Adrenal gland (tissue), 12 donors: ENCODE measurements around the gene ORC4. TPM values are rescaled to one million over a fixed set of nuclear protein-coding genes. Genes with fewer than 3 reads are reported as not detected.

Source experiments
- DNase-seq, 7 donors: peaks; one replicate each; pipeline ENCODE4 v3.0.0-alpha.2; 2019 to 2020
- H3K27ac ChIP-seq, 5 donors: fragments of 200-600 bp; sonication (generic) in 4 of 5; 1 replicate in 3 of 5; 2 replicates in 2 of 5; pipeline versions ENCODE4 v1.5.1 to v1.8.0; 2016 to 2020; ENCODE audit warnings: mild to moderate bottlenecking in 1 of 5
- H3K27me3 ChIP-seq: fragments of 200-600 bp; 2 replicates; pipeline ENCODE4 v1.8.0; 2021
- H3K36me3 ChIP-seq, 2 donors: fragments of 200-600 bp; replicated peaks in 1 of 2; 1 replicate in 1 of 2; 2 replicates in 1 of 2; pipeline versions ENCODE4 v1.5.1 to v1.8.0; 2018 to 2022
- H3K4me1 ChIP-seq, 2 donors: fragments of 200-600 bp; replicated peaks in 1 of 2; 1 replicate in 1 of 2; 2 replicates in 1 of 2; pipeline versions ENCODE4 v1.5.1 to v1.8.0; 2018 to 2021
- H3K4me3 ChIP-seq, 4 donors: fragments of 200-600 bp; sonication (generic) in 3 of 4; one replicate each; pipeline ENCODE4 v1.5.1; 2016 to 2018
- H3K9me3 ChIP-seq, 3 donors: fragments of 200-600 bp; sonication (generic) in 1 of 3; replicated peaks in 1 of 3; 1 replicate in 2 of 3; 2 replicates in 1 of 3; pipeline versions ENCODE4 v1.5.1 to v1.8.0; 2016 to 2021
- POLR2A ChIP-seq, 2 donors: fragments of 450-650 bp; IDR thresholded peaks; one replicate each; pipeline ENCODE4 v1.6.1; 2017; ENCODE audit warnings: antibody characterized with exemption in 2 of 2, mild to moderate bottlenecking in 2 of 2, moderate library complexity in 1 of 2
- WGBS, 4 donors: extraction: QIAGEN DNeasy Blood & Tissue Kit in 2 of 4; methylation state at CpG; one replicate each; pipeline versions ENCODE4 v1.1.5 to v1.1.7; 2013 to 2017; 5-methylcytosine and 5-hydroxymethylcytosine counted together
- intact Hi-C, 2 donors: fragments of 100-400 bp; cut with DNase I; formaldehyde crosslinking; loops; one replicate each; pipeline versions ENCODE4 v1.14.1 to v1.15.0; 2022 to 2023
- polyA plus RNA-seq, 3 donors: library from polyadenylated mRNA; stranded (reverse); fragments of 200-250 nt in 2 of 3; fragments of 350-450 nt in 1 of 3; fragmentation: Illumina TruSeq in 1 of 3; extraction: RNeasy Lipid Tissue Mini Kit (QIAGEN cat#74804) in 1 of 3; gene quantifications; one replicate each; pipeline ENCODE4 v1.2.3, GENCODE V29; 2013 to 2014
- total RNA-seq, 9 donors: library from RNA; depleted of rRNA in 4 of 9; stranded (reverse); fragments of >200 nt in 4 of 9; fragments of 120-200 nt in 1 of 9; fragmentation: NEBNext Ultra II Directional in 1 of 9; extraction: Animal tissue kit (Norgen Biotek cat#: 25700) in 1 of 9; gene quantifications; one replicate each; pipeline versions ENCODE4 v1.1.0 to v1.2.4, GENCODE V29; 2013 to 2023
- TF ChIP-seq, protein P1 (sequence below), 6 experiments: fragments of 450-650 bp in 4 of 6; fragments of 200-600 bp in 2 of 6; sonication (generic) in 1 of 6; IDR thresholded peaks; 1 replicate in 5 of 6; 2 replicates in 1 of 6; pipeline versions ENCODE4 v1.5.1 to v1.8.0; 2016 to 2021; ENCODE audit warnings: antibody characterized with exemption in 6 of 6, mild to moderate bottlenecking in 2 of 6, moderate library complexity in 1 of 6
- donor health status: healthy with polysubstance abuse.
- donor health status: Bipolar disorder and iron deficiency.
- donor health status: DM: yes; HTN: yes; CAD: no.
- donor health status: DM: no; HTN: no; CAD: no.
- donor health status: DM: no; HTN: no; CAD: no.
- donor health status: DM: yes; HTN: yes; CAD: no.

Gene ORC4
- total and polyA plus RNA-seq, 12 donors, result 7.5 to 87.7 (median 33.4) TPM

GRCh38 chr2:147916723-147917122 lies 103.8 kb downstream of the ORC4 start:
- no peak for TF ChIP-seq POLR2A (IDR thresholded peaks at IDR 0.05)
- TF ChIP-seq, protein P1, sequence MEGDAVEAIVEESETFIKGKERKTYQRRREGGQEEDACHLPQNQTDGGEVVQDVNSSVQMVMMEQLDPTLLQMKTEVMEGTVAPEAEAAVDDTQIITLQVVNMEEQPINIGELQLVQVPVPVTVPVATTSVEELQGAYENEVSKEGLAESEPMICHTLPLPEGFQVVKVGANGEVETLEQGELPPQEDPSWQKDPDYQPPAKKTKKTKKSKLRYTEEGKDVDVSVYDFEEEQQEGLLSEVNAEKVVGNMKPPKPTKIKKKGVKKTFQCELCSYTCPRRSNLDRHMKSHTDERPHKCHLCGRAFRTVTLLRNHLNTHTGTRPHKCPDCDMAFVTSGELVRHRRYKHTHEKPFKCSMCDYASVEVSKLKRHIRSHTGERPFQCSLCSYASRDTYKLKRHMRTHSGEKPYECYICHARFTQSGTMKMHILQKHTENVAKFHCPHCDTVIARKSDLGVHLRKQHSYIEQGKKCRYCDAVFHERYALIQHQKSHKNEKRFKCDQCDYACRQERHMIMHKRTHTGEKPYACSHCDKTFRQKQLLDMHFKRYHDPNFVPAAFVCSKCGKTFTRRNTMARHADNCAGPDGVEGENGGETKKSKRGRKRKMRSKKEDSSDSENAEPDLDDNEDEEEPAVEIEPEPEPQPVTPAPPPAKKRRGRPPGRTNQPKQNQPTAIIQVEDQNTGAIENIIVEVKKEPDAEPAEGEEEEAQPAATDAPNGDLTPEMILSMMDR (IDR thresholded peaks at IDR 0.05), result no peak
- H3K27me3 ChIP-seq, result no peaks in the 10 kb centered on the region
- no peaks in the 10 kb centered on the region for H3K36me3 ChIP-seq
- DNase-seq, result no peak
- H3K4me1 ChIP-seq, result peaks cover 0 to 10% of the 10 kb centered on the region in 2 donors
- H3K4me3 ChIP-seq, result no peak overlapping the region
- intact Hi-C loops, result no loop called here
- 76 to 92% (median 88%) methylated on average over 4 of the region's 4 CpGs for WGBS, 4 donors
- no peaks in the 10 kb centered on the region for H3K9me3 ChIP-seq
- no peak overlapping the region for H3K27ac ChIP-seq

- TF ChIP-seq, protein P1 (IDR thresholded peaks at IDR 0.05), result no peak
- no peak for TF ChIP-seq POLR2A (IDR thresholded peaks at IDR 0.05)
- H3K4me1 ChIP-seq, result peaks cover 0 to 12% of the 10 kb centered on the region in 2 donors
- no peaks in the 10 kb centered on the region for H3K9me3 ChIP-seq
- intact Hi-C loops, result no loop called here
- no peak overlapping the region for H3K4me3 ChIP-seq
- 93 to 96% (median 96%) methylated on average over 2 of the region's 2 CpGs for WGBS, 4 donors
- no peak for DNase-seq
- H3K27ac ChIP-seq, result no peak overlapping the region
- no peaks in the 10 kb centered on the region for H3K36me3 ChIP-seq
- H3K27me3 ChIP-seq, result no peaks in the 10 kb centered on the region
These were observed 104.5 kb downstream of the ORC4 start for GRCh38 chr2:147916067-147916466.

GRCh38 chr2:147913701-147914480 lies 106.6 kb downstream of the ORC4 start:
- Histone ChIP-seq H3K4me3 (no peak overlapping the region), H3K27me3 (no peaks in the 10 kb centered on the region), H3K27ac (no peak overlapping the region), H3K36me3 (no peaks in the 10 kb centered on the region), H3K9me3 (no peaks in the 10 kb centered on the region), H3K4me1 (peaks cover 0 to 13% of the 10 kb centered on the region in 2 donors)
- DNase-seq, result no peak
- intact Hi-C loops, result loop anchor here in 1 of 2 donors (5.0 kb wide), 1 partner anchor 832 kb away; no protein-coding TSS in a partner anchor
- no peak for TF ChIP-seq POLR2A (IDR thresholded peaks at IDR 0.05)
- TF ChIP-seq, protein P1 (IDR thresholded peaks at IDR 0.05), result no peak
- 15 to 30% (median 23%) methylated on average over 3 of the region's 3 CpGs for WGBS, 4 donors

GRCh38 chr2:147910990-147911473 lies 109.5 kb downstream of the ORC4 start:
- peaks cover 0 to 13% of the 10 kb centered on the region in 2 donors for H3K4me1 ChIP-seq
- no peaks in the 10 kb centered on the region for H3K27me3 ChIP-seq
- no peaks in the 10 kb centered on the region for H3K36me3 ChIP-seq
- WGBS, 4 donors, result 0% methylated on average over 2 of the region's 2 CpGs
- peak in 5 of 7 donors; percentile 16 to 37 (median 31) for DNase-seq
- H3K4me3 ChIP-seq, result no peak overlapping the region
- no peaks in the 10 kb centered on the region for H3K9me3 ChIP-seq
- H3K27ac ChIP-seq, result no peak overlapping the region
- TF ChIP-seq, protein P1 (IDR thresholded peaks at IDR 0.05), result peak; percentile 68 to 87 (median 74)
- TF ChIP-seq POLR2A (IDR thresholded peaks at IDR 0.05), result no peak
- intact Hi-C loops, result loop anchor here in 1 of 2 donors (5.0 kb wide), 1 partner anchor 829 kb away; no protein-coding TSS in a partner anchor
